MM.1S (cell line): ENCODE results near the gene GPR153.

ENCODE experiments used
- DNase-seq: peaks from one replicate; pipeline ENCODE4 v3.0.0-alpha.2; 2015
- H2AFZ ChIP-seq: fragments of 300-600 bp; sonication (generic); 2 replicates; pipeline ENCODE4 v1.6.0; 2016; ENCODE audit warnings: antibody characterized with exemption, low read length
- H3F3A ChIP-seq: fragments of 300-600 bp; sonication (generic); 2 replicates; pipeline ENCODE4 v1.6.1; 2016; ENCODE audit warnings: mild to moderate bottlenecking, antibody characterized with exemption, low read length, moderate library complexity, mixed read lengths; ENCODE audit not compliant: insufficient read depth
- H3K27ac ChIP-seq: fragments of 300-600 bp; sonication (generic); 2 replicates; pipeline ENCODE4 v1.5.1; 2016; ENCODE audit warnings: mild to moderate bottlenecking, low read length
- H3K27me3 ChIP-seq: fragments of 300-600 bp; sonication (generic); replicated peaks from 2 replicates; pipeline ENCODE4 v1.6.0; 2016; ENCODE audit warnings: low read length; ENCODE audit not compliant: insufficient read depth
- H3K36me3 ChIP-seq: fragments of 300-600 bp; sonication (generic); replicated peaks from 2 replicates; pipeline ENCODE4 v1.6.1; 2016; ENCODE audit warnings: mild to moderate bottlenecking, low read length, mixed read lengths; ENCODE audit not compliant: insufficient read depth
- H3K4me1 ChIP-seq: fragments of 300-600 bp; sonication (generic); 2 replicates; pipeline ENCODE4 v1.6.1; 2016; ENCODE audit warnings: low read length, mixed read lengths
- H3K4me2 ChIP-seq: fragments of 300-600 bp; sonication (generic); 2 replicates; pipeline ENCODE4 v1.6.0; 2016; ENCODE audit warnings: low read depth, low read length
- H3K4me3 ChIP-seq: fragments of 300-600 bp; sonication (generic); 2 replicates; pipeline ENCODE4 v1.5.1; 2016; ENCODE audit warnings: low read length, mixed read lengths
- H3K79me2 ChIP-seq: fragments of 300-600 bp; sonication (generic); 2 replicates; pipeline ENCODE4 v1.6.1; 2016; ENCODE audit warnings: mixed run types, low read length, mixed read lengths
- H3K9ac ChIP-seq: fragments of 300-600 bp; sonication (generic); 2 replicates; pipeline ENCODE4 v1.6.1; 2016; ENCODE audit warnings: low read length, mixed read lengths
- H3K9me2 ChIP-seq: fragments of 300-600 bp; sonication (generic); replicated peaks from 2 replicates; pipeline ENCODE4 v1.6.1; 2016; ENCODE audit warnings: mild to moderate bottlenecking, low read length, mixed read lengths; ENCODE audit not compliant: insufficient read depth
- H3K9me3 ChIP-seq: fragments of 300-600 bp; sonication (generic); replicated peaks from 2 replicates; pipeline ENCODE4 v1.6.1; 2016; ENCODE audit warnings: mild to moderate bottlenecking, low read length, mixed read lengths; ENCODE audit not compliant: insufficient read depth
- H4K20me1 ChIP-seq: fragments of 300-600 bp; sonication (generic); 2 replicates; pipeline ENCODE4 v1.6.1; 2016; ENCODE audit warnings: mild to moderate bottlenecking, low read length, moderate library complexity, mixed read lengths; ENCODE audit not compliant: insufficient read depth
- EZH2 ChIP-seq: fragments of 300-600 bp; sonication (generic); optimal IDR thresholded peaks from 2 replicates; pipeline ENCODE3; 2017; ENCODE audit warnings: low read depth, mild to moderate bottlenecking, antibody characterized with exemption, low read length, mixed read lengths
- EZH2phosphoT487 ChIP-seq: fragments of 300-600 bp; sonication (generic); IDR thresholded peaks from 2 replicates; pipeline ENCODE4 v1.6.1; 2018; ENCODE audit warnings: antibody characterized with exemption, low read length
- TF ChIP-seq, protein P1 (sequence below): fragments of 300-600 bp; sonication (generic); IDR thresholded peaks from 2 replicates; pipeline ENCODE4 v1.5.1; 2016; ENCODE audit warnings: antibody characterized with exemption, low read length, mixed read lengths

The GPR153 gene

DNA sequence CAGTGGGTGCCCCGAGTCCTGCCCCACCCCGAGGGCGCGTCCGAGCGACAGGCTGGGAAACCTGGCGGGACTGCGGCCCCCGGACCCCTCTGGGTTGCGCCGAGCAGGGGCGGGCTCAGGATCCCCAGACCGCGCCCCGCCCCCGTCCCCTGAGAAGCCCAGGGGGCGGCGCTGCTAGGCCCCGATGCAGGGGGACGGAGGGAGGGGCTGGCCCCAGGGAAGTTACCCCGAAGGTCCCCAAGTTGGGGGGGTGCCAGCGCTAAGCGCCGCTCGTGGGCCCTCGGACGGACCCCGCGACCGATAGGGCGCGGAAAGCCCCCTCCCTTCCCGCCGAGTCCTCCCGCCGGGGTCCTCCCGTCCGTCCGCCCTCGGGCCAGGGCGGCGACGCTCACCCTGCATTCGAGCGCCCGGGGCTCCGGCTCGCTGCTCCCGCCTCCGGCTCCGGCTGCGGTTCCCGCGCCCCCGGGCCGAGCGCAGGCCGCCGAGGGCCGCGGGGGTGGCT lies 414 bp downstream of the GPR153 start:
- Histone ChIP-seq H3K36me3 (no peaks in the 10 kb centered on the region), H3K4me3 (peak overlapping the region; percentile 57; the same call in 1 of the 2 replicates), H3K4me1 (no peaks in the 10 kb centered on the region), H3K27ac (no peak overlapping the region), H3K27me3 (peaks cover 51% of the 10 kb centered on the region), H3K4me2 (peak overlapping the region; percentile 90), H4K20me1 (no peaks in the 10 kb centered on the region), H3K9me2 (no peaks in the 10 kb centered on the region), H3K9ac (no peak overlapping the region), H3F3A (no peaks in the 10 kb centered on the region), H3K79me2 (no peaks in the 10 kb centered on the region), H3K9me3 (no peaks in the 10 kb centered on the region), H2AFZ (no peak overlapping the region)
- DNase-seq: no peak
- TF ChIP-seq, protein P1, sequence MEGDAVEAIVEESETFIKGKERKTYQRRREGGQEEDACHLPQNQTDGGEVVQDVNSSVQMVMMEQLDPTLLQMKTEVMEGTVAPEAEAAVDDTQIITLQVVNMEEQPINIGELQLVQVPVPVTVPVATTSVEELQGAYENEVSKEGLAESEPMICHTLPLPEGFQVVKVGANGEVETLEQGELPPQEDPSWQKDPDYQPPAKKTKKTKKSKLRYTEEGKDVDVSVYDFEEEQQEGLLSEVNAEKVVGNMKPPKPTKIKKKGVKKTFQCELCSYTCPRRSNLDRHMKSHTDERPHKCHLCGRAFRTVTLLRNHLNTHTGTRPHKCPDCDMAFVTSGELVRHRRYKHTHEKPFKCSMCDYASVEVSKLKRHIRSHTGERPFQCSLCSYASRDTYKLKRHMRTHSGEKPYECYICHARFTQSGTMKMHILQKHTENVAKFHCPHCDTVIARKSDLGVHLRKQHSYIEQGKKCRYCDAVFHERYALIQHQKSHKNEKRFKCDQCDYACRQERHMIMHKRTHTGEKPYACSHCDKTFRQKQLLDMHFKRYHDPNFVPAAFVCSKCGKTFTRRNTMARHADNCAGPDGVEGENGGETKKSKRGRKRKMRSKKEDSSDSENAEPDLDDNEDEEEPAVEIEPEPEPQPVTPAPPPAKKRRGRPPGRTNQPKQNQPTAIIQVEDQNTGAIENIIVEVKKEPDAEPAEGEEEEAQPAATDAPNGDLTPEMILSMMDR: no peak
- TF ChIP-seq EZH2: no peak
- no peak for TF ChIP-seq EZH2phosphoT487

DNA sequence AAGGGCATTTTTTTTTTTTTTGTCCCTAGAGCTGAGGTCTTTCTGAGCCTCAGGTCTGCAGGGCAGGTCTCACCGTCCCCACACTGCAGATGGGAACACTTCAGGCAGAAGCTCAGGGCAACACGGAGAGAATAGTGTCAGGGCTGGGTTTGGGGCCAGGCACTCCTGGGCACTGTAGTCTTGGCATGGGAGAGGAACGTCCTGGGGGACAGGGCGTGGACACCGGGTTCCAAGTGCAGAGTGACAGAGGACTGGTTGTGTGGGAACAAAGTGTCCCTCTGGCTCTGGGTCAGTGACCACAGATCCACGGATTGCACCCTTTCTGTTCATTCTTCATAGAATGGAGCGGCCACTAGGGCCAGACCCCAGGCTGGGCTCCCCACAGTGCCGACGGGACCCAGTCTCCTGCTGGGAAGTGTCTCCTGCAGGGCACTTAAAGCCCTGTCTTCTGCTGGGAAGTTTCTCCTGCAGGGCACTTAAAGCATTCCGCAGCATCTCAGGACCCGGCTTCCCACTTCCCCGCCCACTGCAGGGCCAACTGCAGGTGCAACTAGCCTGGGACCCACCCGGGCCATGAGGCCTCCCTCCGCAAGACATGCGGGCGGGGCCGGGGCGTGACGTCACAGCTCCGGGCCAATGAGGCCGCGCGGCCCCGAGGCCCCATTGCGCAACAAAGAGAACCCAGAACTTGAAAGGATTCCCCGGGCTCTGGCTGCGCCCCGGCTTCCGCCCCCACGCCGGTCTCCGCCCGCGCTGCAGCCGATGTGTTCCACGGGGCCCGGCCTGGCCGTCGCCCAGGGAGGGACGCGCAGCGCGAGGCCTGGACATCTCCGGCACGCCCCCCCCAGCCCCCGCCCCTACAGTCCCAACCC lies 1.2 kb downstream of the GPR153 start:
- no peaks in the 10 kb centered on the region for H3F3A ChIP-seq
- peaks cover 58% of the 10 kb centered on the region for H3K27me3 ChIP-seq
- H3K9ac ChIP-seq: no peak overlapping the region
- DNase-seq: peak; percentile 69
- no peaks in the 10 kb centered on the region for H3K9me2 ChIP-seq
- H2AFZ ChIP-seq: no peak overlapping the region
- no peak overlapping the region for H3K27ac ChIP-seq
- TF ChIP-seq, protein P1: no peak
- peak overlapping the region; percentile 57; the same call in 1 of the 2 replicates for H3K4me3 ChIP-seq
- H3K79me2 ChIP-seq: no peaks in the 10 kb centered on the region
- H4K20me1 ChIP-seq: no peaks in the 10 kb centered on the region
- no peaks in the 10 kb centered on the region for H3K4me1 ChIP-seq
- H3K9me3 ChIP-seq: no peaks in the 10 kb centered on the region
- peak overlapping the region; percentile 65; the same call in 1 of the 2 replicates for H3K4me2 ChIP-seq
- H3K36me3 ChIP-seq: no peaks in the 10 kb centered on the region

DNA sequence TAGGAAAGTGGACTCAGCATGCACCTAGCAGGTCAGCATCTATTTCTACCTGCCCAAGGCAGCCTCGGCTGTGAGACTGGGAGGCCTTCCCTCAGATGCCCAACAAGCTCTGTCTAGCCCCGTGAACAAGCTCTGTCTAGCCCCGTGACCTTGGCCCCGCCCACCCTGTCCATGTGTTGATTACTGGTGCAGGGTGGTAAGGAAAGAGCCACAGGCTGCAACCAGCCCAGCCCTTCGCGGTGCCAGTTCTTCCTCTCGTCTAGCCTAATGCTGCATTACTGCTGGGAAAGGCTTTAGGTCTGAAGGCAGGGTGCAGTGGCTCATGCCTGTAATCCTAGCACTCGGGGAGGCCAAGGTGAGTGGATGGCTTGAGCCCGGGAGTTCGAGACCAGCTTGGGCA lies 2.2 kb downstream of the GPR153 start:
- Histone ChIP-seq H3K9ac (no peak overlapping the region), H3F3A (no peaks in the 10 kb centered on the region), H3K27ac (no peak overlapping the region), H3K27me3 (peaks cover 69% of the 10 kb centered on the region), H3K4me3 (no peak overlapping the region), H3K4me1 (no peaks in the 10 kb centered on the region), H4K20me1 (no peaks in the 10 kb centered on the region), H3K9me2 (no peaks in the 10 kb centered on the region), H3K36me3 (no peaks in the 10 kb centered on the region), H3K9me3 (no peaks in the 10 kb centered on the region), H2AFZ (no peak overlapping the region), H3K79me2 (no peaks in the 10 kb centered on the region), H3K4me2 (no peak overlapping the region)
- no peak for DNase-seq
- TF ChIP-seq EZH2phosphoT487 (no peak), EZH2 (no peak)
- TF ChIP-seq, protein P1: no peak
